CD4-positive, alpha-beta T cell treated with Interleukin-17A for 1 hour (primary cell): Measurements from ENCODE around the gene TERC.
"Not testable (repeated sequence)": the region's sequence is repeated elsewhere in the genome, so short reads cannot be mapped to it uniquely, and the experiment has no call there.

Source experiments
- DNase-seq: peaks from one replicate; pipeline ENCODE4 v3.0.0-alpha.2; 2020

TERC gene

GRCh38 chr3:169771497-169772304 is 6.8 kb upstream of the TERC start:
- peak; percentile 93 for DNase-seq

GRCh38 chr3:169769287-169770181 is 4.7 kb upstream of the TERC start, which contains the start of gene ACTRT3:
Gene ACTRT3, minus strand, starts transcription at chr3:169769561. Its CDS starts 41 bp downstream, at chr3:169769520.
- peak; percentile 71 for DNase-seq

- DNase-seq: peak; percentile 76
These were observed 463 bp downstream of the TERC start for GRCh38 chr3:169764312-169764881.

DNA sequence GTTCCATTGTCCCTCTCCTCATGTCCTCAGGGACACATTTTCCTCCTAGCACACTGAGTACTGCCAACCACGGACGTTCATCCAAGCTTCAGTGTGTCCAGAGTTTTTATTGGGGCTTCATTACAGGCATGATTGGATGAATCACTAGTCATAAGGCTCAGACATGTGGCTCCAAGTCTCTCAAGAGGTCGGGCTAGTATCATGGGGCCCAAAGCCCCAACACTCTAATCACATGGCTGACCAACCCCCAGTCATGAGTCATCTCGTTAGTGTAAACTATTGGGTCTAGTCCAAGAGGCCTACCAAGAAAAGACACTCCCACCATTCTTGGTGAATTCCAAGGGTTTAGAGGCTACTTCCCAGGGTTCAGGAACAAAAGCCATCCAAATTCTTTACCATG is 4.4 kb downstream of the TERC start:
- DNase-seq: no peak

- DNase-seq: peak; percentile 50
These were observed 5.6 kb downstream of the TERC start for GRCh38 chr3:169759256-169759655.

DNA sequence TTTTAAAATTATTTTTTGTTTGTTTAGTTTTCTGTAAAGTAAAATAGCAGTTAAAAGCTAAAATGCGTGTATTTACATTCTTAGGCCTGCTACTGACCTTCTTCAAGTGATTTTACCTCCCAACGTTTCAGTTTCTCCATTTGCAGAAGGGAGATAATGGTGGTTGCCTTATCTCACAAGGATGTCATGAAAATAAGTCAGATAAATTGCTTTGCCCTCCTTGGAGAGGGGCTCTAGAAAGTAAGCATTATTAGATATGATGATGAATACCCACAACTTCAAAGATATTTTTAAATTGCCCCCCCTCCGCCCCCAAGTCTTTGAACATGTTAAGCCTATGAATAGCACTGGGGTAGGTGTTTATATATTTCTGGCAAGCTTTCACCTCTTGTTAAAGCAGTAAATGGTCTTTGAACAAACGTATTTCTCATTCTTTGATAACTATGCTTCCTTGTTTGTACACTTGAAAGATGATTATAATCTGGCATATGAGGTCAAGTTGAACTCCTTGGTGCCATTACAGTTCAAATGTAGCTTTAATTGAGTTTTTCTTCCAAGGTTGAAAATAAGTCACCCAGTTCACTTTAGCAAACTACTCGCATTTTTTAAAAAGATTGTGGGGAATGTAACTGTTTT is 6.4 kb downstream of the TERC start:
- no peak for DNase-seq

- DNase-seq: no peak
These were observed 9.4 kb downstream of the TERC start for GRCh38 chr3:169755488-169755887.

GRCh38 chr3:169754711-169755110 is 10.1 kb downstream of the TERC start:
- no peak for DNase-seq

GRCh38 chr3:169751875-169752274 is 13.0 kb downstream of the TERC start:
- DNase-seq: no peak

DNA sequence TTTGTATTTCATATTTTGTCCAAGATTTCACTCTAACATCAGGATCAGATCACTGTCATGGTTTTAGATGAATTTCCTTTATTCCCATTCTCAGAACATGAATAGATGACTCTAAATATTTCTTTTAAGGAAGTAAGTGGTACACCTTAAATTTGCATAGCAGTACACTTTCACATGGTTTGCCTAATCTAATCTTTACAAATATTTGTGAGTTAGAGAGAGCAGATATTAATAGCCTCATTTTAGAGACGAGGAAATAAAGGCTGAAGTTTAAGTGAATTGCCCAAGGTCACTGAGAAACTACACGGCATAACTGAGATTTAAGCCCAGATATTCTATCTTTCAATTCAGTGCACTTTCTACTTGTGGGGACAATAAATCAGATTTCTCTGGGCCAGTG is 14.2 kb downstream of the TERC start:
- DNase-seq: no peak

DNA sequence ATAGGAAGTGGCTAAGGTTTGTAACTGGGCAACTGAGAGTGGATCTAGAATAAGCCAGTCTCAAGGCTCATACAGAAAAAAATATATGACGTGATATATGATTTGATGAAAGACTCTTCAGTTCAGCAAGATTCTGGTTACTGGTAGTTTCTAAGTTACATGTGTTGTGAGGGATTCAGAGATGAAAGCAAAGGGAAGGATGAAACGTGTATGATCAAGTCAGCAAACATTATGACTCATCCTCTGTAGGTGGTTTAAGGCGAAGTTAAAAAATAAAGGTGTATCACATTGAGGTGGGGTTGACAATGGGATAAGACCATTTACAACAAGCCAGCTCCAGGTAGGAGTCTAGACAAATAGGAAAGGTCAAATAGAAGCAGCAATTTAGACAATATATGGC is 16.2 kb downstream of the TERC start:
- no peak for DNase-seq

DNA sequence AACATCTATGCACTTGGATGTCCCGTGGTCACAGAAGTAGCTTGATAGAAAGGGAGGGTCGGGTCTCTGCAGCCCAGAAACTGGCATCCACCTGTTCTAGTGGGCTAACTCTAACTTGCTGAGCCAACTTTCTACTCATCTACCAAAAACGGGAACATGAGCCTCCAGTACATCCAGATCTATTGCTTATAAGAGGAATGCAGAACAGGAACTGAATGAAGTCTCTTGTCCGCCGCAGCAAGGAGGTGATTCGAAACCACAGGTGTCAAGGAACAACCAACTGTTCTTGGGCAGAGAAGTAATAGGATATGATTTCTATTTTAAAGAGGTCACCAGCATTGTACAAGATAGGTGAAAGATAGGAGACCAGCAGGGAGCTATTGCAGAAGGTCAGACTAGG is 17.9 kb downstream of the TERC start:
- no peak for DNase-seq

DNA sequence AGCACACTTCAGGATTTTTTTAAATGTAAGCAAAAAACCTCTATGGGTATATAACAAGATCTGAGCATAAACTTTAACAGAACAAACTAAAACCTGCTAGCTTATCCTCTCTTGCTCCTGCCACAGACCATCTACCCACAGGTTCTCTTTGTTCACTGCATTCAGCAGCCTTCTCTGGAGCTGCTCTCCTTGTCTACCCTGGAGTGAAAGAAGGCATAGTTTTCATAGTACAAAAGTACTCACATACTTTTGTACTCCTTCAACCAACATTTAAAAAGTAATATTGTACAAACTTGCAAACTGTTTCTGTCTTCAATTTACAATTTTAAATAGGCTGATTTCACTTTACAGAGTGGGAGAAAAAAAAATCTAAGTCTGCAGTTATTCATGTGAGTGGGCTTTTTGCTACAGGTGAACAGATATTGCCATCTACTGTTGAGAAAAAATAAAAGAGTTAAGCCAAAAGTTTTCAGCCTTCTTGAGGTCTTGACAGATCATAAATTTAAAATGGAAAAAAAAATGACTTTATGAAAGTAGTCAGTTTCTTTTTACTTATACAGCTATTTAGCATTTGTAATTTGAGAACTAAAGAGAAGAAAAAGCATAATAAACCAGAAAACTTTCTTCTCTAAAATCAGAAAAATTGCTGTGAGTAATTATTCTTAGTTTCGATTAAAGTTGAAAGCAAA is 20.4 kb downstream of the TERC start:
- DNase-seq: no peak

- no peak for DNase-seq
These were observed 25.8 kb downstream of the TERC start for GRCh38 chr3:169739067-169739466.

DNA sequence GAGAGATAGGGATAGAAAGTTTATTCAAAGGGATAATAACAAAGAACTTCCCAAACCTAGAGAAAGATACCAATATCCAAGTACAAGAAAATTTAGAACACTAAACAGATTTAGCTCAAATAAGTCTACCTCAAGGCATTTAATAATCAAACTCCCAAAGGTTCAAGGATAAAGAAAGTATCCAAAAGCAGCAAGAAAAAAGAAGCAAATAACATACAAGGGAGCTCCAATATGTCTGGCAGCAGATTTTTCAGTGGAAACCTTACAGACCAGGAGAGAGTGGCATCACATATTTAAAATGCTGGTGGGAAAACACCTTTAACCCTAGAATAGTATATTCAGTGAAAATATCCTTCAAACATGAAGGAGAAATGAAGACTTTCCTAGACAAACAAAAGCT is 33.0 kb downstream of the TERC start:
- DNase-seq: not testable (repeated sequence)

- no peak for DNase-seq
These were observed 42.1 kb downstream of the TERC start for GRCh38 chr3:169722724-169723123.

DNA sequence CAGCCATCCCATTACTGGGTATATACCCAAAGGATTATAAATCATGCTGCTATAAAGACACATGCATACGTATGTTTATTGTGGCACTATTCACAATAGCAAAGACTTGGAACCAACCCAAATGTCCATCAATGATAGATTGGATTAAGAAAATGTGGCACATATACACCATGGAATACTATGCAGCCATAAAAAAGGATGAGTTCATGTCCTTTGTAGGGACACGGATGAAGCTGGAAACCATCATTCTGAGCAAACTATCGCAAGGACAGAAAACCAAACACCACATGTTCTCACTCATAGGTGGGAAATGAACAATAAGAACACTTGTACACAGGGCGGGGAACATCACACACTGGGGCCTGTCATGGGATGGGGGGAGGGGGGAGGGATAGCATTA is 46.4 kb downstream of the TERC start:
- DNase-seq: not testable (repeated sequence)
